H9 (cell line): ENCODE measurements around the gene COL4A6. TPM values are rescaled to one million over a fixed set of nuclear protein-coding genes. Genes with fewer than 3 reads are reported as not detected.

ENCODE experiments used
- DNase-seq: peaks from one replicate; pipeline ENCODE4 v3.0.0-alpha.2; 2017
- H2AFZ ChIP-seq: one replicate; pipeline ENCODE4 v1.6.1; 2013; ENCODE audit warnings: mild to moderate bottlenecking, low read length, control low read depth, moderate library complexity
- H2AK5ac ChIP-seq: 2 replicates; pipeline ENCODE4 v1.6.1; 2013; ENCODE audit warnings: low read length, control low read depth, mixed read lengths; ENCODE audit not compliant: insufficient read length
- H2BK120ac ChIP-seq: one replicate; pipeline ENCODE4 v1.6.1; 2013; ENCODE audit warnings: low read depth, mild to moderate bottlenecking, low read length, control low read depth, inconsistent platforms; ENCODE audit not compliant: poor library complexity, severe bottlenecking
- H2BK12ac ChIP-seq: 2 replicates; pipeline ENCODE4 v1.6.1; 2013; ENCODE audit warnings: low read length, control low read depth, mixed read lengths, low read depth; ENCODE audit not compliant: insufficient read length
- H2BK15ac ChIP-seq: 2 replicates; pipeline ENCODE4 v1.6.1; 2013; ENCODE audit warnings: low read depth, low read length, control low read depth
- H2BK20ac ChIP-seq: one replicate; pipeline ENCODE4 v1.6.1; 2013; ENCODE audit warnings: low read depth, mild to moderate bottlenecking, low read length, control low read depth, inconsistent platforms; ENCODE audit not compliant: poor library complexity, severe bottlenecking
- H2BK5ac ChIP-seq: 2 replicates; pipeline ENCODE4 v1.6.1; 2013; ENCODE audit warnings: low read length, control low read depth, mixed read lengths; ENCODE audit not compliant: insufficient read length
- H3K14ac ChIP-seq: 2 replicates; pipeline ENCODE4 v1.6.1; 2013; ENCODE audit warnings: low read length, control low read depth; ENCODE audit not compliant: insufficient read depth
- H3K18ac ChIP-seq: 2 replicates; pipeline ENCODE4 v1.6.1; 2013; ENCODE audit warnings: low read depth, mild to moderate bottlenecking, mixed read lengths, low read length, control low read depth; ENCODE audit not compliant: insufficient read length
- H3K23ac ChIP-seq: 2 replicates; pipeline ENCODE4 v1.6.1; 2013; ENCODE audit warnings: low read length, control low read depth, mixed read lengths, low read depth; ENCODE audit not compliant: insufficient read length
- H3K23me2 ChIP-seq: 2 replicates; pipeline ENCODE4 v1.6.1; 2013; ENCODE audit warnings: low read depth, mild to moderate bottlenecking, mixed read lengths, low read length, control low read depth; ENCODE audit not compliant: insufficient read length, poor library complexity, severe bottlenecking
- H3K27ac ChIP-seq: 2 replicates; pipeline ENCODE4 v1.5.1; 2013; ENCODE audit warnings: low read length, control low read depth, mixed read lengths, low read depth; ENCODE audit not compliant: insufficient read length
- H3K27me3 ChIP-seq: 2 replicates; pipeline ENCODE4 v1.6.1; 2013; ENCODE audit warnings: low read length, control low read depth, inconsistent platforms; ENCODE audit not compliant: insufficient read depth
- H3K4ac ChIP-seq: 2 replicates; pipeline ENCODE4 v1.6.1; 2013; ENCODE audit warnings: low read depth, mild to moderate bottlenecking, control low read depth, inconsistent platforms, low read length, moderate library complexity
- H3K4me1 ChIP-seq: 2 replicates; pipeline ENCODE4 v1.6.1; 2013; ENCODE audit warnings: low read length, control low read depth, inconsistent platforms; ENCODE audit not compliant: insufficient read depth
- H3K4me2 ChIP-seq: 2 replicates; pipeline ENCODE4 v1.6.1; 2013; ENCODE audit warnings: low read length, control low read depth, mixed read lengths; ENCODE audit not compliant: insufficient read length, insufficient read depth
- H3K56ac ChIP-seq: 2 replicates; pipeline ENCODE4 v1.6.1; 2013; ENCODE audit warnings: low read depth, mild to moderate bottlenecking, mixed read lengths, low read length, control low read depth; ENCODE audit not compliant: insufficient read length
- H3K79me1 ChIP-seq: 2 replicates; pipeline ENCODE4 v1.6.1; 2013; ENCODE audit warnings: low read depth, mild to moderate bottlenecking, moderate library complexity, low read length, control low read depth, inconsistent platforms; ENCODE audit not compliant: insufficient read depth, poor library complexity, severe bottlenecking
- H3K79me2 ChIP-seq: 2 replicates; pipeline ENCODE4 v1.6.1; 2013; ENCODE audit warnings: low read length, control low read depth, inconsistent platforms; ENCODE audit not compliant: insufficient read depth
- H3K9ac ChIP-seq: 2 replicates; pipeline ENCODE4 v1.6.1; 2013; ENCODE audit warnings: low read length, control low read depth, mixed read lengths; ENCODE audit not compliant: insufficient read length; ENCODE audit errors: extremely low read depth
- H3K9me3 ChIP-seq: one replicate; pipeline ENCODE4 v1.6.1; 2013; ENCODE audit warnings: low read depth, low read length, inconsistent platforms; ENCODE audit not compliant: control insufficient read depth
- H3T11ph ChIP-seq: one replicate; pipeline ENCODE4 v1.6.1; 2013; ENCODE audit warnings: mild to moderate bottlenecking, low read length, control low read depth, inconsistent platforms
- H4K20me1 ChIP-seq: one replicate; pipeline ENCODE4 v1.6.1; 2013; ENCODE audit not compliant: control insufficient read depth, insufficient read length, insufficient read depth
- H4K5ac ChIP-seq: 2 replicates; pipeline ENCODE4 v1.6.1; 2013; ENCODE audit warnings: low read depth, mild to moderate bottlenecking, mixed read lengths, low read length, control low read depth; ENCODE audit not compliant: insufficient read length
- H4K8ac ChIP-seq: replicated peaks from 2 replicates; pipeline ENCODE4 v1.6.1; 2013; ENCODE audit warnings: low read length, control low read depth, mixed read lengths, low read depth; ENCODE audit not compliant: insufficient read length
- H4K91ac ChIP-seq: 2 replicates; pipeline ENCODE4 v1.6.1; 2013; ENCODE audit warnings: low read depth, mild to moderate bottlenecking, moderate library complexity, mixed read lengths, low read length, control low read depth; ENCODE audit not compliant: insufficient read length
- H3K27ac Mint-ChIP-seq, 3 experiments: 2 replicates in 2 of 3; 3 replicates in 1 of 3; pipeline ENCODE4 v1.8.0; 2020 to 2021; ENCODE audit warnings: mixed read lengths in 3 of 3, mild to moderate bottlenecking in 1 of 3, moderate library complexity in 1 of 3
- H3K27me3 Mint-ChIP-seq: 2 replicates; pipeline ENCODE4 v1.8.0; 2021; ENCODE audit warnings: low read depth, mild to moderate bottlenecking, moderate library complexity, mixed read lengths
- H3K36me3 Mint-ChIP-seq, 3 experiments: 2 replicates in 2 of 3; 3 replicates in 1 of 3; pipeline ENCODE4 v1.8.0; 2020 to 2021; ENCODE audit warnings: low read depth in 3 of 3, mixed read lengths in 3 of 3; ENCODE audit not compliant: insufficient read depth in 1 of 3
- H3K4me1 Mint-ChIP-seq, 2 experiments: 2 replicates each; pipeline ENCODE4 v1.8.0; 2020; ENCODE audit warnings: mixed read lengths in 2 of 2
- H3K4me3 Mint-ChIP-seq, 2 experiments: 2 replicates in 1 of 2; 3 replicates in 1 of 2; pipeline ENCODE4 v1.8.0; 2020 to 2021; ENCODE audit warnings: mild to moderate bottlenecking in 2 of 2, mixed read lengths in 2 of 2, moderate library complexity in 1 of 2
- H3K9me3 Mint-ChIP-seq, 2 experiments: 2 replicates in 1 of 2; 3 replicates in 1 of 2; pipeline ENCODE4 v1.8.0; 2020; ENCODE audit warnings: mild to moderate bottlenecking in 2 of 2, mixed read lengths in 2 of 2, moderate library complexity in 1 of 2
- WGBS: extraction: QIAGEN DNeasy Blood & Tissue Kit; methylation state at CpG from one replicate; pipeline ENCODE4 v1.1.7; 2013; ENCODE audit warnings: missing lambda C conversion rate, low lambda C conversion rate, mixed read lengths; ENCODE audit not compliant: insufficient read length; ENCODE audit errors: extremely low coverage; 5-methylcytosine and 5-hydroxymethylcytosine counted together
- total RNA-seq: library from RNA; stranded (reverse); gene quantifications from 2 replicates; pipeline ENCODE4 v1.2.1, GENCODE V29; 2021
- TF ChIP-seq, protein P1 (sequence below): fragments of 200-600 bp; sonication (generic); conservative IDR thresholded peaks from 3 replicates; pipeline ENCODE4 v1.8.0; 2021; ENCODE audit warnings: antibody characterized with exemption, mild to moderate bottlenecking

COL4A6 gene
- total RNA-seq, 1 experiment from 2014 or later = 16.7 TPM

GRCh38 chrX:108235986-108236385 lies 202.2 kb downstream of the COL4A6 start:
- Histone ChIP-seq H3K23ac (no peak overlapping the region), H3K4me1 (no peaks in the 10 kb centered on the region), H2BK120ac (no peak overlapping the region), H4K5ac (no peak overlapping the region), H3K9ac (no peak overlapping the region), H4K20me1 (no peaks in the 10 kb centered on the region), H3K56ac (no peak overlapping the region), H3K14ac (no peak overlapping the region), H2BK20ac (no peak overlapping the region), H3K23me2 (no peaks in the 10 kb centered on the region), H3T11ph (no peak overlapping the region), H3K18ac (no peak overlapping the region), H2BK12ac (no peak overlapping the region), H2BK5ac (no peak overlapping the region), H2AFZ (no peak overlapping the region), H2AK5ac (no peak overlapping the region), H3K9me3 (no peaks in the 10 kb centered on the region), H3K4ac (no peak overlapping the region), H3K27me3 (no peaks in the 10 kb centered on the region), H3K4me2 (no peak overlapping the region), H4K91ac (no peak overlapping the region), H3K79me2 (no peaks in the 10 kb centered on the region; the same call in 1 of the 2 replicates), H3K27ac (no peak overlapping the region), H4K8ac (no peak overlapping the region), H2BK15ac (no peak overlapping the region), H3K79me1 (no peaks in the 10 kb centered on the region)
- no peaks in the 10 kb centered on the region for H3K4me1 Mint-ChIP-seq
- TF ChIP-seq, protein P1, sequence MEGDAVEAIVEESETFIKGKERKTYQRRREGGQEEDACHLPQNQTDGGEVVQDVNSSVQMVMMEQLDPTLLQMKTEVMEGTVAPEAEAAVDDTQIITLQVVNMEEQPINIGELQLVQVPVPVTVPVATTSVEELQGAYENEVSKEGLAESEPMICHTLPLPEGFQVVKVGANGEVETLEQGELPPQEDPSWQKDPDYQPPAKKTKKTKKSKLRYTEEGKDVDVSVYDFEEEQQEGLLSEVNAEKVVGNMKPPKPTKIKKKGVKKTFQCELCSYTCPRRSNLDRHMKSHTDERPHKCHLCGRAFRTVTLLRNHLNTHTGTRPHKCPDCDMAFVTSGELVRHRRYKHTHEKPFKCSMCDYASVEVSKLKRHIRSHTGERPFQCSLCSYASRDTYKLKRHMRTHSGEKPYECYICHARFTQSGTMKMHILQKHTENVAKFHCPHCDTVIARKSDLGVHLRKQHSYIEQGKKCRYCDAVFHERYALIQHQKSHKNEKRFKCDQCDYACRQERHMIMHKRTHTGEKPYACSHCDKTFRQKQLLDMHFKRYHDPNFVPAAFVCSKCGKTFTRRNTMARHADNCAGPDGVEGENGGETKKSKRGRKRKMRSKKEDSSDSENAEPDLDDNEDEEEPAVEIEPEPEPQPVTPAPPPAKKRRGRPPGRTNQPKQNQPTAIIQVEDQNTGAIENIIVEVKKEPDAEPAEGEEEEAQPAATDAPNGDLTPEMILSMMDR = no peak
- no peak for DNase-seq
- no peaks in the 10 kb centered on the region; the same call in 1 of the 2 replicates for H3K27me3 Mint-ChIP-seq
- no peaks in the 10 kb centered on the region for H3K9me3 Mint-ChIP-seq
- H3K4me3 Mint-ChIP-seq = no peak overlapping the region
- peaks cover 0 to 2% (median 0%) of the 10 kb centered on the region in 3 experiments; a peak in 2 of 7 replicates for H3K36me3 Mint-ChIP-seq
- WGBS = no CpG with 5 or more reads among the region's 4 CpGs
- no peak overlapping the region for H3K27ac Mint-ChIP-seq
